ENCODE results near the gene RNPC3.

Gene RNPC3, protein sequence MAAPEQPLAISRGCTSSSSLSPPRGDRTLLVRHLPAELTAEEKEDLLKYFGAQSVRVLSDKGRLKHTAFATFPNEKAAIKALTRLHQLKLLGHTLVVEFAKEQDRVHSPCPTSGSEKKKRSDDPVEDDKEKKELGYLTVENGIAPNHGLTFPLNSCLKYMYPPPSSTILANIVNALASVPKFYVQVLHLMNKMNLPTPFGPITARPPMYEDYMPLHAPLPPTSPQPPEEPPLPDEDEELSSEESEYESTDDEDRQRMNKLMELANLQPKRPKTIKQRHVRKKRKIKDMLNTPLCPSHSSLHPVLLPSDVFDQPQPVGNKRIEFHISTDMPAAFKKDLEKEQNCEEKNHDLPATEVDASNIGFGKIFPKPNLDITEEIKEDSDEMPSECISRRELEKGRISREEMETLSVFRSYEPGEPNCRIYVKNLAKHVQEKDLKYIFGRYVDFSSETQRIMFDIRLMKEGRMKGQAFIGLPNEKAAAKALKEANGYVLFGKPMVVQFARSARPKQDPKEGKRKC

DNA sequence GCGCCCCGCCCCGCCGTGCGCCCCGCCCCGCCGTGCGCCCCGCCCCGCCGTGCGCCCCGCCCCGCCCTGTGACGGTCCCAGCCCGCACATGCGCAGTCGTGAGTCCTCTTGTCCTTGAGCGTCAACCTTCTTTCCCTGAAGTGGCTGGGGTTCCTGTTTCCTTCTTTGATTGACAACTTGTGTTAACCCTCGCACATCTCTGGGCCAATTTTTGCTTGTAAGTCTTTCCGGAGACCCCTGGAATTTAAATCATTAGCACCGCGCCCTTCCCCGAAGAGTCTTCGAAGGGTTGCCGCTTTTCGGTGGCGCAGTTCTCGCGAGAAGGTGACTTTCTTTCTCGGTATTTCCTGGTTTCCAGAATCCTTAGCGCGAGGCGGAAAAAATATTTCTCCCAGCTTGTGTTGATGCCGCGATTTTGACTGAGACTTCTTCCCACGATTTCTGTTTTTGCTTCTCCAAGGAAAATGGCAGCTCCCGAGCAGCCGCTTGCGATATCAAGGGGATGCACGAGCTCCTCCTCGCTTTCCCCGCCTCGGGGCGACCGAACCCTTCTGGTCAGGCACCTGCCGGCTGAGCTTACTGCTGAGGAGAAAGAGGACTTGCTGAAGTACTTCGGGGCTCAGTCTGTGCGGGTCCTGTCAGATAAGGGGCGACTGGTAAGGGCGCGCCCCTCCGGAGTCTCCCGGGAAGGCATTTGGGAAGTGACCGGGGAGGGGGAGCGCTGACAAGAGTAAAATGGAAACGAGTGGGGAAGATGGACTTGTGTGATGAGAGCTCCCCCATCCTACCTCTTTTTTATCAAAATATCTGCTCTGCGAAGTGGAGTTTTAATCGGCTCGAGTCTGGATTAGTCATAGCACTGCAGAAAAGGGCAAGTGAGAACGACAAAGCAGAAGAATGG is at the start of gene RNPC3:
Gene RNPC3, plus strand, starts transcription at position 93 of the 901 bp plus-strand sequence. Its CDS starts 372 bp downstream, at position 465.
- peak; percentile 80 to 87 for DNase-seq

DNA sequence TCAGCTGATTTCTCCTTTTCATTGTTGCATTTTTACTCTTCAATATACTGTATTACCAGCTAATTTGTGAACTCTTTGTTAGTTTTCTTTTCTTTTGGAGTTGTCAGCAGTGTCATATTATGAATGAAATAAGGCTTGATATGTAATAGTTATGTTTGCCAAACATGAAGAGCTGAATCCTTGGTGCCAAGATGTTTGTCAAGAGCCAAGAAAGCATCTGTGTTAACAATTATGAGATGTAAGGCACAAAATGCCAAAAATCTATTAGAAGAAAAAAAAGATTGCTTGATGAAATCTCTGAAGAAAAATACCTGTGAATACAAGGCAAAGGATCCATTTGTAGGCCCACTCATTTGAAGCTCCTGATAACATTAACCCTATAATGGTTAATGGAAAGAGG is 48.4 kb upstream of the RNPC3 start:
- DNase-seq, result no peak

DNA sequence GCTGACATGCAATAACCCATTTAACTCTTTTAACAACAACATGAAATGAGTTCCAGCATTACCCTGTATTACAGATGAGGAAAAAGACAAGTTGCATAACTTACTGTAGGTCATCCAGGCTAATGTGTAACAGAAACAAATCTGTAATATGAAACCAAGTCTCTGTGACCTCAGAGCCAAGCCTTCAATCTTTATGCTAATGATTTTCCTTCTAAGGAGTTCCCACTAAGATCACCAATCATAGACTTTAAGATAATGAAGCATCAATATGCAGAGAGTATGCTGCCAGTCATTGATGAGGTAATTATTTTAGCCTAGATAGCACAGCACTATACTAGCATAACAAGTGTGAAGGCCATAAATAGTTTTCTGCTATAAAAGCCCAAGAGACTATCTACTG is 35.6 kb upstream of the RNPC3 start:
- no peak for DNase-seq

DNA sequence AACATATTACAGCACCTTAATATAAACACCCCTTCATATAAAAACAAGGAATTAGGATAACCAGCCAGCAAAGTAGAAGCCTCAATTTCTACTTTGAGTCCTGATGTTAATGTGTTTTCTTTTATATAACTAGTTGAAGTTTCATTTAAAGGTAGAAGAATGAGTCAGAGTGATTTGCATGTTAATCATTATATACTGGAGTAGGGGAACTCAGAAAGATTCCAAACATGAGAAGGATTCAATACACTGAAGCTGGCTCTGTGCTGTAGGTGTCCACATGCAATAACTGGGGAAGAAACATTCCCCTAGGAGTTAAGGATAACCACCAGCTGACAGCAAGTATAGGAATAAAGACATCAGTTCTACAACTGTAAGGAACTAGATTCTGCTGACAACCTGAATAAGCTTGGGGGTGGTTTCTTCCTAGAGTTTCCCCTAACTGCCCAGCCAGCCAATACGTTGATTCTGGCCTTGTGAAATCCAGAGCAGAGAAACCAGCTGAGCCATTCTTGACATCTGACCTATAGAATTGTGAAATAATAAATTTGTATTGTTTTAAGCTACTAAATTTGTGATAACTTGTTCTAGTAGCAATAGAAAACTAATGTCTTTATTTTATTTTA is 33.4 kb upstream of the RNPC3 start:
- DNase-seq, result no peak

DNA sequence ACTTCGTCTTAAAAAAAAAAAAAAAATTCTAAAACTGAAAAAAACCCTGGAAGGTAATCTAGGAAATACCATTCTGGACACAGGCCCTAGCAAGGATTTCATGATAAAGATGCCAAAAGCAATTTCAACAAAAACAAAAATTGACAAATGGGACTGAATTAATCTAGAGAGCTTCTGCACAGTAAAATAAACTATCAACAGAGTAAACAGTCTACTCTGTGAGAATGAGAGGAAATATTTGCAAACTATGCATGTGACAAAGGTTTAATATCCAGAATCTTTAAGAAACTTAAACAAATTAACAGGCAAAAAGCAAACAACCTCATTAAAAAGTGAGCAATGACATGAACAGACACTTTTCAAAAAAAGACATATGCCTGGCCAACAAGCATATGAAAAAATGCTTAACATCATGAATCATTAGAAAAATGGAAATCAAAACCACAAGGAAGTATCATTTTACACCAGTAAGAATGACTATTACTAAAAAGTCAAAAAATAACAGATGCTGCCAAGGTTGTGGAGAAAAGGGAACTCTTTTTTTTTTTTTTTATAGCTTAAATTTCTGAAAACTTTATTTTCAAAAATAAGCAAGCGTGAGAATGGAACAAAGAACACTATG is 29.4 kb upstream of the RNPC3 start:
- no peak for DNase-seq

DNA sequence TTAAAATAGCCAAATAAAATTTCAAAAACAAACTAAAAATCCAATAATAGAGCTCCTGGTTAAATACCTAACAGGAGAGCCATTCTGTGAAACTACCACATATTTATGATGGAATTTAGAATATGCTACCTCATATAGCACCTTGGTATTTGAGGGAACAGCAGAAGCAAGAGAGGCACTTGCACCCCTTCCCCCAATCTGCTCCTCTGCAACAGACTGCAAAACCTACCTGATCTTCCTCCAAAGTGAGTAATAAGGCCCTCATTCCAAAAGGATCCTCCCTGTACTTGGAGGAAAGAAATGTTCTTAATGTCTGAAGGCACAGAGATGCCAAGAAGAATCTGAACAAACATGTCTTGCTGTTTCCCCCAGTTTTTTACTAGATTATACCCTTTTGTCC is 28.1 kb upstream of the RNPC3 start:
- DNase-seq, result no peak

DNA sequence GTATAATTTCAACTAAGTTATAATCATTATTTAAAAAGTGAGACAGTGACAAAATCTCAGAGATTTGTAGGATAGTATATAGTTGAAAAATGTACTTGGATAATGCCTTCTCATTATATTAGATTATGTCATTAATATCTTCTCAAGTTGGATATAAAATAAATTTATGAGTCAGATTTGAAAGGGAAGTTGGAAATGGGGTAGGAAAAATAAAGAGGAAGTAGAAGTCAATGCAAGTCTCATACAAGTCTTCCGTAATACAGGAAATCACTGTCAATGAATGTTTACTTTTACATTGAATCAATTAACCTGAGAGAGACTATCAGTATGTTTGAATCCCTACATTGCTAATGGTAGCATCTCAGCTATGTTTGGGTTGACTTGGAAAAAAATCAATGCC is 16.2 kb upstream of the RNPC3 start:
- DNase-seq, result no peak

DNA sequence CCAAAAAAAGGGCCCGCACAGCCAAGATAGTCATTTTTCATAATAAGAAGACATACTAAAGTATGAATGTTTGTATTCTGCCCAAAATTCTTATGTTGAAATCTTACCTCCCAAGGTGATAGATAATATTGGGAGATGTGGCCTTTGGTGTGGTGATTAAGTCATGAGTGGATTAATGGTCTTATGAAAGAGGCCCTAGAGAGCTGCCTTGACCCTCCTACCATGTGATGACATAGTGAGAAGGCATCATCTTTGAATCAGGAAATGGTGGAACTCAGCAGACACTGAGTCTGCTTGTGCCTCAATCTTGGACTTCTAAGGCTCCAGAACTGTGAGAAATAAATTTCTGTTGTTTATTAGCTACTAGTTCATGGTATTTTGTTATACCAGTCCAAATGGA is 11.8 kb upstream of the RNPC3 start:
- DNase-seq, result no peak

DNA sequence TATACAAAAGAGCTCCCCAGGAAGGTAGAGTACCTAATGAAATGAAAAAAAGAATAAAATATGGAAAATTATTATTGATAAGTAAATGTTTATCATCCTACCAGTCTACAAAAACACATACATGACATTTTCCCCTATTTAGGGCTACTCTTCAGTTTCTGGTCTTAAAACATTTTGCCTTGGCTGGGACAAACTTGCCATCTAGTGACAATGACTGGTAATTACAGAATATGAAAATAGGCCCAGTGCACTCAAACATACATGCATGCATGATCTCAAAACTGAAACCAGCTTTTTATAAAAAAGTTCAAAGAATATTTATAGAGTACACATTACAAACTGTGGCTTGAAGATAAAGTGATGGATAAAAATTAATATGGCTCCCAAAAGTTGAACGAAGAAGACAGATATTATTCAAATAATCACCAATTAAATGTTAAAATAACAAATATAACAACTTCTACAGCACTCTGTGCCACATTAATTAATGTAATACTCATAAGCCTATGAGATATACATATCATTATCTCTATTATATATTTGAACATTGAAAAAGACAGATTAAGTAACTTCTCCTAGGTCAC is 10.5 kb upstream of the RNPC3 start:
- DNase-seq, result no peak

DNA sequence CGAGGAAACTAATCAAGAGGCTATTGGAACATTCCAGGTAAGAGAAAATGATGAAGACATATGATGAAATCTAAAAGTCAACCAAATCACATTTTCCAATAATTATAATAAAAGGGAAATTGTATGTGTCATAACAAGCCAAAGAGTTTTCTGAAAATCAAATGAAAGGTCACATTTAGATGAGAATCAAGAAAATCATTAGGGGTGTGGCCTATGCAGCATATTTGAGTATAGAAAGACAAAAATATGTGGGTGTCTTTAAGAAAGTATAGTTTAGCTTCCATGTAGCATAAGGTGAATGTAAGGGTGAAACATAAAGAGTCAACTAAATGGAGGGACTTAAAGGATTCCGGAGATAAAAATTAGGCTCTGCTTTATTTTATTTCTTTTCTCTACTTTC is 9.2 kb upstream of the RNPC3 start:
- DNase-seq, result no peak

DNA sequence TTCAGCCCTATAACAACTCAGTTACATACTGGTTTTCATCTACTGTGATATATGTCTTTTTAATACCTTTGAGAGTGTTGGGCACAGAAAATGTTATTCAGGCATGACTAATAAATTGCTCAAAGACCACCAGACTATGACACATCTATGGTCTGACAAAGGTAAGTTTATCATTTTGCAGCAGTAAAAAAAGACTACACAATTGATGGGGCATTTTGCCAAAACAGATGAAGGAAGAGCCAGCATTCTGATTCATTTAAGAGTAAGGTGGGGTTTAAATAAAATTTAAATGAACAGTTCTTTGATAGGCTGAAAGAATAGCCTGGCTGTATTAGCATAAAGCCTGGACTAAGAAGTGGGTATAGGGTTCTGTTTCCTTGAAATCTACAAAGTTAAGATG is 8.8 kb upstream of the RNPC3 start:
- DNase-seq, result no peak

DNA sequence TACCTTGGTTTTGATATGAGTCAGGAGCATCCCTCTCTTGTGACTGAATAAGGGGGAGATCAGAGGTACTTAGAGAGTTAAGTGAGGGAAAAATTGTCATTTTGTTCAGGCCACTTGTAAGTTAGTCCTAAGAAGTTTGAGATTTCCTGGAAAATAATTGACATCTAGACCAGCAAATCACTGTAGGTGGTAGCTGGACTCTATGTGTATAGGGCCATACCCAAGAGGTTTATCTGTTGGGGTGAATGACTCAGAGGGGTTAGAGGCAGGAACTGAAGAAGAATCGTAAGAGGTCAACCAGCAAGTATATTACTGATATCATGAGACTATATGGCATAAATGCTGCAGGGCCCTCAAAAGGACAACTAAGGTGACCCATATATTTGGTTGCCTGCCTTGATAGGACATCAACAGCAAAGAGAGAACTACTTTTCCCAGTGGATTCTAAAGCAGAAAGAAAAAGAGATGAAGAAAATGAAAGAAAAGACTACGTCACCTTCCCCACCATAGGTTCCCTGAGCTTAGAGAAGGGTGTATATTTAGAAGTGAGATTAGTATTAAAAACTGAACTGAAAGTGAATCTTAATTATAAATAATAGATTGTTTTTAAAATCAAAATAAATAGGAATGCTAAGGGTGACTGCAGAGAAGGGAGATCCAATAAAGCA is 8.0 kb upstream of the RNPC3 start:
- no peak for DNase-seq

DNA sequence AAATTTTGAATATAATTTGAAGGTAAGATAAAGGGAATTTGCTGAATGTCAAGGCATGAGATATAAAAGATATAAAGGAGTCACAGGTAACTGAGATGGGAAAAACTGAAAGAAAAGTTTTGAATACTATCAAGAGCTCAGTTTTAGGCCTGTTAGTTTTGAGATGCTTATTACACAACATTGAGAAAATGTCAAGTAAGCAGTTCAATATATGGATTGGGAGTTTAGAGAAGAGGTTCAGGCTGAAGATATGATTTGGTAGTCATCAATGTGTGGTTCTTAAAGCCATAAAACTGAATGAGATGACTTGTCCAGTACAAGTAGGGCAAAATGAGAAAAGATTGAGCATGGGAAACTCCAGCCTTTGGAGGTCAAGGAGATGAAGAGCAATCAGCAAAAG is 4.7 kb upstream of the RNPC3 start:
- no peak for DNase-seq

DNA sequence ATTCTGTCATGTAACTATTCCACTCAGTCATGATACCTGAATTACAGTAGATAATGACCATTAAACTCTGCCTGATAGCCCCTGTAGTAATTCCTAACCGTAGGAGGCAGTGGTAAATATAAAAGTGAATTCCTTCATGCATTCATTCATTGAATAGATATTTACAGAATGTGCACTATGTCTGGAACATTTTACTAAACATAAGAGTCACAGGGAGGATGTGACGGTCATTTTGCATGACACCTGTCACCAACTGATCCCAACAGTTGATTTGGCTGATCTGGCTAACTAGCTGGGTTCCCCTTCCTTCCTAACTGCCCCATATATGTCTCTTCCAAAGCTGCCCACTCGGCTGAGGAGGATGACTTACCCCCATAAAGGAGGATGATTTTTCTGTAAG is 2.2 kb upstream of the RNPC3 start:
- DNase-seq, result no peak

DNA sequence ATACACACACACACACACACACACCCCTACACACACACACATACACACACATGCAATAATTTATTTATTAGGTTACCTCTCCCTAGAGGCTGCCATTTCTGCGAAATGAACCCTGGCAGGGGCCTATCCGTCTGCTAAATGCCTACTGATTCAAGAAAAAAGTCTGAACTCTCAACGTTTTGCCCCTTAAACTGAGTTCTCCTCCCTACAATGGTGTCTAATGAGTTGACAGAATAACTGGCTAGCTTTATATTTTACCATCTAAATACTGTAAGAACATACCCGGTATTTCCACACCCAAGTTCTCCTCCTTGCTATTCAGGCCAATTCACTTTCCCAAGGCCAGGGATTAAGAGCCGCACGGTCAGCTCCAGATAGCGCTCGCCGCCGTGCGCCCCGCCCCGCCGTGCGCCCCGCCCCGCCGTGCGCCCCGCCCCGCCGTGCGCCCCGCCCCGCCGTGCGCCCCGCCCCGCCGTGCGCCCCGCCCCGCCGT is 339 bp upstream of the RNPC3 start:
- DNase-seq, result no peak

DNA sequence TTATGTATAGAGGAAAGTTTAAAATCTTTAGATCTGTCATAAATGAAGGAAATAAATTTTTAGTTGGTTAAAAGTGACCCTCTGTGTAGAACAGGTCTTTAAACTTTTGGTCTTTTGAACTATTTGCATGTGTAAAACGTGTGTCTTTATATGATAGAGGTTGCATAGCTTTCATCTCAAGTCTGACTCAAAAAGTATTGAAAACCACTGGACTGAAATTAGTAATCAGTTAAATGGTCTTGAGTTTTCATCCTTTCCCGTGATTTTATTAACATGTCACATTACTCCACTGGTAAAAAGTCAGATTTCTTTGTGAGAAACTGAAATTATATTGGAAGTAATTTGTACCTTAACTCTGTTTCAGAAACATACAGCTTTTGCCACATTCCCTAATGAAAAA is 1.8 kb downstream of the RNPC3 start:
- no peak for DNase-seq

DNA sequence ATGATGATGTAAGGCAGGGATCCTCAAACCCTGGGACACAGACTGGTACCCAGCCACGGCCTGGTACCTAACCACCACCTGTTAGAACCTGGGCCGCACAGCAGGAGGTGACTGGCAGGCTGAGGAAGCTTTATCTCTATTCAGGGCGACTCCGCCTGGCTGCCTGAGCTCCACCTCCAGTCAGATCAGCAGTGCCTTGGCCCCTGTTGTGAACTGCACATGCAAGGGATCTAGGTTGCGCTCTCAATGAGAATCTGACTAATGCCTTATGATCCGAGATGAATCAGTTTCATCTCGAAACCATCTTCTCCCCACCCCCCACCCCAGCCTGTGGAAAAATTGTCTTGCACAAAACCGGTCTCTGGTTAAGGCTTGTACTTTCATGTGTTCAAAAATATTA is 4.2 kb downstream of the RNPC3 start:
- peak; percentile 41 to 49 for DNase-seq

DNA sequence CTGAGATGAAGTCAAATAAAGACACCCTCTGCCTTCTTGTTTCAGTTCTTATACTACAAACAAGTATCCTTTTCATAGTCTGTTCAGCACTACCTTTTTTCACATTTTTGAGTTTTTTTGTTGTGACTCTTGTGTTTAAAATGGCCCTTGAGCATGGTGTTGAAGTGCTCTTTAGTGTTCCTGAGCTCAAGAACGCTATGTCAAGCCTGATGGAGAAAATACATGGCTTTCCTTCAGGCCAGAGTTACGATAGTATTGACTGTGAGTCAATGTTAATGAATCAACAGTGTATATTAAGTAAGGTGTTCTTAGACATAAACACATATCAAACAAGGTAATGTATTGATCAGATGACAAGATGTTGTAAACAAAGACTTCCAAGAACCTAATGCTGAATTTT is 12.7 kb downstream of the RNPC3 start:
- DNase-seq, result no peak

DNA sequence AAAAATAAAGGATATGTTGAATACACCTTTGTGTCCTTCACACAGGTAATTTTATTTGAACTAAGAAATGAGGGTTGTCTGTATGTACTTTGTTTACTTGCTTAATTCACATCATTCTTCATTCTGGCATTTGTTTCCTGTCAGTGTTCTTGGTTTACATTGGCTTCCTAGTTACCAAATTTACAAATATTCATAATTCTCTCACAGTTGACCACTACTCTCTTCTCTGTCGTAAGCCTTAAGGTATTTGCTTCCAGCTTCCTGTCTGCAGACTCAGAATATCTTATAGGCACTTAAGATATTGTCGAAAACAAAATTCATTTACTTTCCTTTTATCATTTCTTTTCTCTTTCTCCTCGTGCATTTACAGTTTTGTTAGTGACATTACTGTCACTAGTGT is 15.9 kb downstream of the RNPC3 start:
- no peak for DNase-seq

DNA sequence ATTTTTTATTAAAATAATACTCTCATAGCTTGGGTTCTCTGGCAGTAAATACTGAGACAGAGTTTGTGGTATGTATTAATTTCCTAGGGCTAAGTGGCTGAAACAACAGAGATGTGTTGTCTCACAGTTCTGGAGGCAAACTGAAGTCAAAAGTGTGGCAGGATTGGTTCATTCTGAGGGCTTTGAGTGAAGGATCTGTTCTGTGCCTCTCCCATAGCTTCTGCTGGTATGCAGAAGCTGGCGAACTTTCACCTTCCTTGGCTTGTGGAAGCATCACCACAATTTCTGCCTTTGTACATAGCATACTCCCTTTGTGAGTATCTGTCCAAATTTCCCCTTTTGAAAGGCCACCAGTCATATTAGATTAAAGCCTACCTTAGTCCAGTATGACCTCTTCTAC is 21.0 kb downstream of the RNPC3 start:
- no peak for DNase-seq

DNA sequence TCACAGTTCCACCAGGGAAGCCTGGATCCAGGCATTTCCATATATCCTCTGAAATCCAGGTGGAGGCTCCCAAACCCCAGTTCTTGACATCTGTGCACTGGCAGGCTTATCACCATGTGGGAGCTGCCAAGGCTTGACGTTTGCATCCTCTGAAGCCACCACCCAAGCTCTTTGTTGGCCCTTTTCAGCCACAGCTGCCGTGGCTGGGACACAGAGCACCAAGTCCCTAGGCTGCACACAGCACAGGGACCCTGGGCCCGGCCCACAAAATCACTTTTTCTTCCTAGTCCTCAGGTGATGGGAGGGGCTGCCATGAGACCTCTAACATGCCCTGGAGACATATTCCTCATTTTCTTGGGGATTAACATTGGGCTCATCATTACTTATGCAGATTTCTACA is 22.3 kb downstream of the RNPC3 start:
- DNase-seq, result no peak

DNA sequence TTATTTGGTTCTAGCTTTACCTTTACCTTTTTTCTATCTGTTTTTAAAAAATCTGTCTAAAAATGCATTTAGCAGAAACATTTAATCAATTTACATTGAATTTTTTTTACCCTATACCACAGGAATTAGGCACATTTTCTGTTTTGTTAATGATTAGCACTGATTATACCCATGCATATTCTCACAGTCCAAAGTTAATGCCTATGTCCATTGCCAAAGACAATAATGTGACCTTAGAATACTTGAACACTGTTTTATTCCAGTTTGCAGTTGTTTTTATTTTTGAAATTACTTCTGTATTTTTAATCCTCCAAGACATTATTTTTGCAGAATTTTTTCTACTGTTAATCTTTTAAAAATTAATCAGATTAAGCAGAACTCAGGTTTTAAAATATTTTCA is 34.9 kb downstream of the RNPC3 start:
- no peak for DNase-seq

All from stimulated activated CD4-positive, alpha-beta T cell treated with anti-CD3 and anti-CD28 coated beads, Interleukin-4, amount 100 ng/mL, for 4 hours (primary cell).